ENCODE data around the gene C2orf76.

The C2orf76 gene

DNA sequence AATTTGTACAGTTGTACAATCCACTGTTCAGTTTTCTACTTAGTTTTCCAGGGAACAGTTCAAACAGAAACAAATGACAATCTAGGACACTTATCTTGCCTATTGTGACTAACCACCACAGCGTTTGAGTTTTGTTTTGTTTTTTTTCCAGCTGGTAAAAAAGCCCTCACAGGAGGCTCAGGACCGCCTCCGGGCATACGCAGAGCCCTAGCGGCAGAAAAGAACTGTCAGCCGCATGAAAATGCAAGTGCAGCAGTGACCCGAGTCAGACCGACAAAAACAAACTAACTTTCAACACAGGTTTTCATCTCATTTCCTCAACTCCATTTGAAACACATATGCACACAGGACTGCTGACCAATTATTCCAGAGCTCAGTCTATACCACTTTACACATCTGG lies 74.4 kb downstream of the C2orf76 start:
- no peaks in the 10 kb centered on the region for H3K27me3 ChIP-seq (ENCODE audit: insufficient read depth, low read length)
- H3K4me1 ChIP-seq (ENCODE audit: insufficient read depth, low read length) = peaks cover 6% of the 10 kb centered on the region
- H3K36me3 ChIP-seq (ENCODE audit: insufficient read depth, low read length) = no peaks in the 10 kb centered on the region
- H3K9me3 ChIP-seq (ENCODE audit: low read length) = no peaks in the 10 kb centered on the region
- no peak overlapping the region for H2AFZ ChIP-seq (ENCODE audit: low read depth, low read length)
- no peak overlapping the region for H3K4me3 ChIP-seq (ENCODE audit: low read length)

GRCh38 chr2:119291588-119292167 lies 75.0 kb downstream of the C2orf76 start:
- no peaks in the 10 kb centered on the region for H3K9me3 ChIP-seq (ENCODE audit: low read length)
- H2AFZ ChIP-seq (ENCODE audit: low read depth, low read length) = no peak overlapping the region
- no peaks in the 10 kb centered on the region for H3K27me3 ChIP-seq (ENCODE audit: insufficient read depth, low read length)
- H3K4me1 ChIP-seq (ENCODE audit: insufficient read depth, low read length) = peaks cover 6% of the 10 kb centered on the region
- no peaks in the 10 kb centered on the region for H3K36me3 ChIP-seq (ENCODE audit: insufficient read depth, low read length)
- H3K4me3 ChIP-seq (ENCODE audit: low read length) = no peak overlapping the region

GRCh38 chr2:119290859-119291587 lies 75.6 kb downstream of the C2orf76 start:
- Histone ChIP-seq H3K27me3 (ENCODE audit: insufficient read depth, low read length) (no peaks in the 10 kb centered on the region), H3K36me3 (ENCODE audit: insufficient read depth, low read length) (no peaks in the 10 kb centered on the region), H3K4me1 (ENCODE audit: insufficient read depth, low read length) (peaks cover 6% of the 10 kb centered on the region), H3K4me3 (ENCODE audit: low read length) (no peak overlapping the region), H3K9me3 (ENCODE audit: low read length) (no peaks in the 10 kb centered on the region), H2AFZ (ENCODE audit: low read depth, low read length) (no peak overlapping the region)

- no peaks in the 10 kb centered on the region for H3K9me3 ChIP-seq (ENCODE audit: low read length)
- H3K4me1 ChIP-seq (ENCODE audit: insufficient read depth, low read length) = peaks cover 6% of the 10 kb centered on the region
- H2AFZ ChIP-seq (ENCODE audit: low read depth, low read length) = no peak overlapping the region
- no peaks in the 10 kb centered on the region for H3K27me3 ChIP-seq (ENCODE audit: insufficient read depth, low read length)
- no peak overlapping the region for H3K4me3 ChIP-seq (ENCODE audit: low read length)
- no peaks in the 10 kb centered on the region for H3K36me3 ChIP-seq (ENCODE audit: insufficient read depth, low read length)
Measured at GRCh38 chr2:119289642-119290041, 77.0 kb downstream of the C2orf76 start.

GRCh38 chr2:119289093-119289492 lies 77.5 kb downstream of the C2orf76 start:
- Histone ChIP-seq H3K4me3 (ENCODE audit: low read length) (no peak overlapping the region), H2AFZ (ENCODE audit: low read depth, low read length) (no peak overlapping the region), H3K36me3 (ENCODE audit: insufficient read depth, low read length) (no peaks in the 10 kb centered on the region)

GRCh38 chr2:119288576-119288975 lies 78.1 kb downstream of the C2orf76 start:
- H3K9me3 ChIP-seq (ENCODE audit: low read length) = no peaks in the 10 kb centered on the region
- no peak overlapping the region for H2AFZ ChIP-seq (ENCODE audit: low read depth, low read length)
- peaks cover 6% of the 10 kb centered on the region for H3K4me1 ChIP-seq (ENCODE audit: insufficient read depth, low read length)
- no peaks in the 10 kb centered on the region for H3K36me3 ChIP-seq (ENCODE audit: insufficient read depth, low read length)
- H3K4me3 ChIP-seq (ENCODE audit: low read length) = no peak overlapping the region
- no peaks in the 10 kb centered on the region for H3K27me3 ChIP-seq (ENCODE audit: insufficient read depth, low read length)

More at GRCh38 chr2:119289093-119289492, 77.5 kb downstream of the C2orf76 start:
- Histone ChIP-seq H3K27me3 (ENCODE audit: insufficient read depth, low read length) (no peaks in the 10 kb centered on the region), H3K4me1 (ENCODE audit: insufficient read depth, low read length) (peaks cover 6% of the 10 kb centered on the region), H3K9me3 (ENCODE audit: low read length) (no peaks in the 10 kb centered on the region)

- H3K36me3 ChIP-seq (ENCODE audit: insufficient read depth, low read length) = no peaks in the 10 kb centered on the region
- no peaks in the 10 kb centered on the region for H3K27me3 ChIP-seq (ENCODE audit: insufficient read depth, low read length)
- H3K9me3 ChIP-seq (ENCODE audit: low read length) = no peaks in the 10 kb centered on the region
- no peak overlapping the region for H2AFZ ChIP-seq (ENCODE audit: low read depth, low read length)
- H3K4me3 ChIP-seq (ENCODE audit: low read length) = no peak overlapping the region
- no peaks in the 10 kb centered on the region for H3K4me1 ChIP-seq (ENCODE audit: insufficient read depth, low read length)
Measured at GRCh38 chr2:119286661-119287060, 80.0 kb downstream of the C2orf76 start.

DNA sequence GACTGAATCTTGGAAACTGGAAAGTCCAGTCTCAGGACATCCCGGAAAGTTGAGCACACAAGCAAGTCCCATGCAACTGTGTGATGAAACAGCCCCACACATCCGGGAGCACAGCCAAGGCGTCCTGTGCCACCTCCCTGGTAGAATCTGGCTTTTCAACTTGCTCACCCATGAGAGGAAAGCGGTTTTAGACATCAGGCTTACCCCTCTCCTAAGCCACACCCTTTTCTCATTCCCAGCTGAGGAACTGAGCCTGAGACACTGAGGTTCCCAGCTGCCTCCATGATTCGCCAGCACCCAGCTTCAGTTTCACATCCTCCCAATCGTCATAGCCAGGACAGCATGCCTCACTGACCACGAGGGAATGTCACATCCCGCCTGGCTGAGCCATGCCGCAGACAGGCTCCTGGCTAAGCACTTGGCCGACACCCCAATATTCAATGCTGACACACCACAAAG lies 82.7 kb downstream of the C2orf76 start:
- H3K4me1 ChIP-seq (ENCODE audit: insufficient read depth, low read length) = no peaks in the 10 kb centered on the region
- no peaks in the 10 kb centered on the region for H3K27me3 ChIP-seq (ENCODE audit: insufficient read depth, low read length)
- no peak overlapping the region for H2AFZ ChIP-seq (ENCODE audit: low read depth, low read length)
- H3K9me3 ChIP-seq (ENCODE audit: low read length) = no peaks in the 10 kb centered on the region
- no peaks in the 10 kb centered on the region for H3K36me3 ChIP-seq (ENCODE audit: insufficient read depth, low read length)
- no peak overlapping the region for H3K4me3 ChIP-seq (ENCODE audit: low read length)

DNA sequence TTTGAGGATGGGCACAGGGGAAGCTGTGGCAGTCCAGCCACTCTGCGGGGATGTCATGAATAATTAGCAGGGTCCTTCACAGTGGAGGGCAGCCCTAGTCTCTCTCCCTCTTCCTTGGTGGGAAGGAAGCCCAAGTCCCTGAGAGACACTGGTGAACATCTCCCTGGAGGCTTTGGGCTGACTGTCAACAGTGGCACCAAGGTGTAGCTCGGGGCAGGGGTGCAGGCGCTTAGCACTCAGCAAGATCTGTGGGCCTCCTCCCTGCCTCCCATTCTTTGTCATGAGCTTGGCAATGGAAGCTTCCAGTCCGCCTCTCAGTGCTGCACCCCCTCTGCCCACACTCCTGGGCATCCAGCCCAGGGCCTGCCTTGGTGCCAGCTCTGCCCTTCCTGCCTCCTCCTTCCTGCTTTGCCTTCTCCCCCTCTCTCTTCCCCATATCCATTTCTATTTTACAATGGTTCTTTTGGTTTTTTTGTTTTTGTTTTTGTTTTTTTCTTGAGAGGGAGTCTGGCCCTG lies 83.6 kb downstream of the C2orf76 start:
- H2AFZ ChIP-seq (ENCODE audit: low read depth, low read length) = no peak overlapping the region
- no peaks in the 10 kb centered on the region for H3K9me3 ChIP-seq (ENCODE audit: low read length)
- H3K36me3 ChIP-seq (ENCODE audit: insufficient read depth, low read length) = no peaks in the 10 kb centered on the region
- no peaks in the 10 kb centered on the region for H3K27me3 ChIP-seq (ENCODE audit: insufficient read depth, low read length)
- no peak overlapping the region for H3K4me3 ChIP-seq (ENCODE audit: low read length)
- H3K4me1 ChIP-seq (ENCODE audit: insufficient read depth, low read length) = no peaks in the 10 kb centered on the region

DNA sequence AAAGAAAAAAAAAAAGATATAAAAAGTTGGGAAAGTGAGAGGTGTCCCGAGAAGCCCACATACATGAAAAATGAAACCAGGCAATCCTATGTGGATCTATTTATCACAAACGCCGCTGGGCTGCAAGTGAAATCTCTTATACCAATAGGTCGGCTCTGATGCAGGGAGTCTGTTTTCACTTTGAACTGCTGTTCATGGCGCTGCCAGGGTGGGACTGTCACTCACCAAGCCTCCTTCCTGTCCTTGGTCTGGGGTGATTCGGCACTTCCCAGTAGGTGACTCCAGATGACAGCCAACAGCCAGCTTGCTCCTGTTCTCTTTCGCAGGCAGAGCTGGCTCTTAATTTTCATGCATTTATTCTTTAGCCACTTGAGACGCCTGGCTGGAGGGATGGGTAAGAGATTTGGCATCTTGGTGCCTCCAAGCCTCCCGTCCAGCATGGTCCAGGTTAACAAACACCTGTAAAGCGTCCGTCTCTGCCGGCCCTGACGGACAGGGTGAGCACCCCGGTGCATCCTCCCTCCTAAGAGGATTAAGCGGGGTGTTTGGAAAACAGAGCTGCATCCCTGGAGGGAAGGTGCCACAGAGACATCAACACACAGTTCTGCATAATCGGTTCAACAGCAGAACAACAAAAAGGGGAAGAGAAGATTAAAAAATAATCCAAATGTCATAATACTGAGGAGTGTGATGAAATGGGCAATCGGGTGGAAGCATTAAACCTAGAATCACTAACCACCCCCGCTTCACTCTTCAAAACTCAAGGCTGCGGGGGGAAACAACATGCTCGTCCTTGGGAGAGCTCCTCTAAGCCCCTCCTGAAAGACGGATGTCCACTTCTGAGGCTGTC lies 84.3 kb downstream of the C2orf76 start:
- H3K9me3 ChIP-seq (ENCODE audit: low read length) = no peaks in the 10 kb centered on the region
- no peak overlapping the region for H2AFZ ChIP-seq (ENCODE audit: low read depth, low read length)
- H3K4me1 ChIP-seq (ENCODE audit: insufficient read depth, low read length) = no peaks in the 10 kb centered on the region
- no peak overlapping the region for H3K4me3 ChIP-seq (ENCODE audit: low read length)
- H3K36me3 ChIP-seq (ENCODE audit: insufficient read depth, low read length) = no peaks in the 10 kb centered on the region
- no peaks in the 10 kb centered on the region for H3K27me3 ChIP-seq (ENCODE audit: insufficient read depth, low read length)

- no peak overlapping the region for H3K4me3 ChIP-seq (ENCODE audit: low read length)
- no peaks in the 10 kb centered on the region for H3K9me3 ChIP-seq (ENCODE audit: low read length)
- H3K4me1 ChIP-seq (ENCODE audit: insufficient read depth, low read length) = no peaks in the 10 kb centered on the region
- no peaks in the 10 kb centered on the region for H3K27me3 ChIP-seq (ENCODE audit: insufficient read depth, low read length)
- H3K36me3 ChIP-seq (ENCODE audit: insufficient read depth, low read length) = no peaks in the 10 kb centered on the region
- no peak overlapping the region for H2AFZ ChIP-seq (ENCODE audit: low read depth, low read length)
Measured at GRCh38 chr2:119280680-119281079, 86.0 kb downstream of the C2orf76 start.

GRCh38 chr2:119279666-119280065 lies 87.0 kb downstream of the C2orf76 start:
- no peak overlapping the region for H2AFZ ChIP-seq (ENCODE audit: low read depth, low read length)
- no peaks in the 10 kb centered on the region for H3K4me1 ChIP-seq (ENCODE audit: insufficient read depth, low read length)
- no peaks in the 10 kb centered on the region for H3K9me3 ChIP-seq (ENCODE audit: low read length)
- H3K36me3 ChIP-seq (ENCODE audit: insufficient read depth, low read length) = no peaks in the 10 kb centered on the region
- H3K27me3 ChIP-seq (ENCODE audit: insufficient read depth, low read length) = no peaks in the 10 kb centered on the region
- H3K4me3 ChIP-seq (ENCODE audit: low read length) = no peak overlapping the region

DNA sequence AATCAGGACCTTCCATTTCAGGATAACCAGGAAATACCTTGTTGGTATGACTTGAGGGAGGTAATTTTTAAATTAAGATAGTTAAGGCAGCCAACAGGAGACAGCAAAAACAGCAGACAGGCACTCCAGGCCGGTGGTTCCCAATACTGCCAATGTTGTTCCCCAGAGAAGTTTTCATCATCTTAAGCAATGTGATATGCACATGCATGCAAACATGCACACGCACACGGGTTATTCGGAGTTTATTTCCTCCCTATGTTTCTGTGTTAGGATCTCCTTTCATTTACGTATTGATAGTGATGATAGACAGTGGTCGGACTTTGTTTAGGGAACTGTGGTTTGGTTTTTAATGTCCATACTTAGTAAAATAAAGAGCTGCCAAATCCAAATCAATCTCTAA lies 87.7 kb downstream of the C2orf76 start:
- Histone ChIP-seq H3K27me3 (ENCODE audit: insufficient read depth, low read length) (no peaks in the 10 kb centered on the region), H3K4me3 (ENCODE audit: low read length) (no peak overlapping the region), H2AFZ (ENCODE audit: low read depth, low read length) (no peak overlapping the region), H3K9me3 (ENCODE audit: low read length) (no peaks in the 10 kb centered on the region), H3K4me1 (ENCODE audit: insufficient read depth, low read length) (no peaks in the 10 kb centered on the region), H3K36me3 (ENCODE audit: insufficient read depth, low read length) (no peaks in the 10 kb centered on the region)
